H1 (cell line): ENCODE data around the gene BGN. TPM values are rescaled to one million over a fixed set of nuclear protein-coding genes. Genes with fewer than 3 reads are reported as not detected.

Experiments
- CTCF ChIA-PET: fragments of 300-600 bp; sonication (Branson Sonifier 250); formaldehyde crosslinking; loops from one replicate; lab custom pipeline; 2021; ENCODE audit not compliant: partially characterized antibody; lab: Charles Lee
- POLR2A ChIA-PET: fragments of 300-600 bp; sonication (Branson Sonifier 250); formaldehyde crosslinking; loops from one replicate; lab custom pipeline; 2021; ENCODE audit warnings: inconsistent platforms; ENCODE audit not compliant: partially characterized antibody; lab: Charles Lee
- DNase-seq, 2 experiments: peaks; one replicate each; pipeline versions ENCODE4 v3.0.0 to v3.0.0-alpha.2; 2010 to 2022; ENCODE audit warnings: low spot score in 2 of 2, low read depth in 1 of 2, mixed read lengths in 1 of 2
- FAIRE-seq: peaks from 2 replicates; lab custom pipeline; 2011; peaks lifted over from hg19 to GRCh38; lab: Jason Lieb, UNC
- H2AFZ ChIP-seq: 2 replicates; pipeline ENCODE4 v1.8.1; 2012; ENCODE audit warnings: low read length, inconsistent platforms
- H2AK5ac ChIP-seq: 2 replicates; pipeline ENCODE4 v1.6.1; 2013; ENCODE audit warnings: low read depth, low read length
- H2BK120ac ChIP-seq: replicated peaks from 2 replicates; pipeline ENCODE3; 2013; ENCODE audit warnings: low read depth, low read length, inconsistent platforms
- H2BK12ac ChIP-seq: 2 replicates; pipeline ENCODE4 v1.6.1; 2013; ENCODE audit warnings: low read depth, low read length
- H2BK15ac ChIP-seq: 2 replicates; pipeline ENCODE4 v1.6.1; 2013; ENCODE audit warnings: low read length
- H2BK20ac ChIP-seq: 2 replicates; pipeline ENCODE4 v1.6.1; 2013; ENCODE audit warnings: low read length
- H2BK5ac ChIP-seq: 2 replicates; pipeline ENCODE4 v1.6.1; 2013; ENCODE audit warnings: low read depth, low read length
- H3K14ac ChIP-seq: 2 replicates; pipeline ENCODE4 v1.6.1; 2013; ENCODE audit warnings: inconsistent platforms; ENCODE audit not compliant: insufficient read length
- H3K18ac ChIP-seq: 2 replicates; pipeline ENCODE4 v1.6.1; 2013; ENCODE audit warnings: low read length; ENCODE audit errors: extremely low read depth
- H3K23ac ChIP-seq: 2 replicates; pipeline ENCODE4 v1.6.1; 2013; ENCODE audit warnings: inconsistent platforms; ENCODE audit not compliant: insufficient read length
- H3K23me2 ChIP-seq: 2 replicates; pipeline ENCODE4 v1.6.1; 2013; ENCODE audit warnings: low read depth, low read length
- H3K27ac ChIP-seq: 2 replicates; pipeline ENCODE4 v1.6.1; 2011; ENCODE audit warnings: low read depth, low read length, inconsistent platforms
- H3K27me3 ChIP-seq, 4 experiments: replicated peaks in 1 of 4; 1 replicate in 1 of 4; 2 replicates in 3 of 4; pipeline versions ENCODE4 v1.6.1 to v1.8.1; 2011 to 2013; ENCODE audit warnings: low read length in 3 of 4, mild to moderate bottlenecking in 3 of 4, inconsistent platforms in 2 of 4, mixed read lengths in 2 of 4, moderate library complexity in 1 of 4; ENCODE audit not compliant: control insufficient read depth in 3 of 4, insufficient read depth in 3 of 4; ENCODE audit errors: extremely low read depth in 1 of 4
- H3K36me3 ChIP-seq, 4 experiments: 2 replicates each; pipeline versions ENCODE4 v1.6.1 to v1.8.1; 2011 to 2013; ENCODE audit warnings: mild to moderate bottlenecking in 4 of 4, low read length in 3 of 4, moderate library complexity in 2 of 4, control low read depth in 1 of 4, inconsistent platforms in 1 of 4; ENCODE audit not compliant: insufficient read depth in 4 of 4, control insufficient read depth in 2 of 4
- H3K4ac ChIP-seq: replicated peaks from 2 replicates; pipeline ENCODE3; 2013; ENCODE audit warnings: low read length, low read depth, mixed read lengths, inconsistent platforms; ENCODE audit not compliant: insufficient read length
- H3K4me1 ChIP-seq, 4 experiments: replicated peaks in 1 of 4; 1 replicate in 1 of 4; 2 replicates in 3 of 4; pipeline versions ENCODE4 v1.6.1 to v1.8.1; 2011 to 2013; ENCODE audit warnings: low read length in 3 of 4, inconsistent platforms in 2 of 4, mixed read lengths in 1 of 4; ENCODE audit not compliant: insufficient read depth in 4 of 4, control insufficient read depth in 3 of 4
- H3K4me2 ChIP-seq, 2 experiments: 2 replicates each; pipeline versions ENCODE4 v1.6.1 to v1.8.1; 2011 to 2013; ENCODE audit warnings: low read depth in 2 of 2, low read length in 2 of 2, control low read depth in 1 of 2, inconsistent platforms in 1 of 2, mild to moderate bottlenecking in 1 of 2; ENCODE audit not compliant: insufficient read depth in 1 of 2
- H3K4me3 ChIP-seq, 4 experiments: fragments of 200-600, 300-600 bp in 1 of 4; sonication (generic), shearing (Covaris generic), sonication (Bioruptor Twin) in 1 of 4; 2 replicates each; pipeline versions ENCODE4 v1.5.1 to v1.8.1; 2011 to 2016; ENCODE audit warnings: low read length in 4 of 4, low read depth in 3 of 4, control low read depth in 2 of 4, inconsistent platforms in 2 of 4, mild to moderate bottlenecking in 2 of 4, mixed read lengths in 1 of 4, moderate library complexity in 1 of 4; ENCODE audit not compliant: insufficient read depth in 2 of 4; ENCODE audit errors: extremely low read depth in 1 of 4
- H3K56ac ChIP-seq: replicated peaks from 2 replicates; pipeline ENCODE3; 2013; ENCODE audit warnings: low read depth, mild to moderate bottlenecking, mixed read lengths, low read length, inconsistent platforms; ENCODE audit not compliant: insufficient read length
- H3K79me1 ChIP-seq: 2 replicates; pipeline ENCODE4 v1.6.1; 2013; ENCODE audit warnings: low read depth, low read length, control low read depth
- H3K79me2 ChIP-seq, 2 experiments: 2 replicates each; pipeline versions ENCODE4 v1.6.1 to v1.8.1; 2012 to 2013; ENCODE audit warnings: low read length in 2 of 2, mild to moderate bottlenecking in 2 of 2, inconsistent platforms in 1 of 2; ENCODE audit not compliant: insufficient read depth in 2 of 2, control insufficient read depth in 1 of 2
- H3K9ac ChIP-seq, 4 experiments: replicated peaks in 1 of 4; 1 replicate in 1 of 4; 2 replicates in 3 of 4; pipeline versions ENCODE4 v1.6.1 to v1.8.1; 2011 to 2013; ENCODE audit warnings: low read depth in 3 of 4, low read length in 3 of 4, control low read depth in 2 of 4, mild to moderate bottlenecking in 2 of 4, moderate library complexity in 2 of 4, inconsistent platforms in 1 of 4; ENCODE audit errors: extremely low read depth in 1 of 4
- H3K9me3 ChIP-seq, 2 experiments: 2 replicates each; pipeline versions ENCODE4 v1.6.1 to v1.8.1; 2012 to 2013; ENCODE audit warnings: mild to moderate bottlenecking in 2 of 2, moderate library complexity in 2 of 2, control low read depth in 1 of 2, inconsistent platforms in 1 of 2, low read depth in 1 of 2, low read length in 1 of 2, mixed read lengths in 1 of 2; ENCODE audit not compliant: insufficient read depth in 2 of 2
- H4K20me1 ChIP-seq, 2 experiments: replicated peaks in 1 of 2; 2 replicates each; pipeline versions ENCODE3 to v1.8.1; 2011 to 2013; ENCODE audit warnings: inconsistent platforms in 2 of 2, low read length in 2 of 2, mild to moderate bottlenecking in 1 of 2; ENCODE audit not compliant: insufficient read depth in 2 of 2, control insufficient read depth in 1 of 2
- H4K5ac ChIP-seq: 2 replicates; pipeline ENCODE4 v1.6.1; 2013; ENCODE audit warnings: low read length, low read depth, mixed read lengths, inconsistent platforms; ENCODE audit not compliant: insufficient read length
- H4K8ac ChIP-seq: 2 replicates; pipeline ENCODE4 v1.8.0; 2013; ENCODE audit warnings: mild to moderate bottlenecking, moderate library complexity, low read length, inconsistent platforms; ENCODE audit not compliant: insufficient read depth; ENCODE audit errors: extremely low read depth
- H4K91ac ChIP-seq: replicated peaks from 2 replicates; pipeline ENCODE3; 2013; ENCODE audit warnings: low read length, mixed read lengths, inconsistent platforms; ENCODE audit not compliant: insufficient read length
- ATF2 ChIP-seq: IDR thresholded peaks from 2 replicates; pipeline ENCODE4 v1.6.1; 2012; ENCODE audit warnings: low read length, inconsistent platforms
- CBX5 ChIP-seq: fragments of 300-800, 300-1000 bp; sonication (generic); IDR thresholded peaks from 2 replicates; pipeline ENCODE4 v1.7.1; 2016; ENCODE audit warnings: antibody characterized with exemption, low read length, low read depth
- GTF2F1 ChIP-seq: IDR thresholded peaks from 2 replicates; pipeline ENCODE4 v1.6.1; 2012; ENCODE audit warnings: low read depth, low read length, improper control_type of control experiment, borderline replicate concordance
- MAX ChIP-seq: IDR thresholded peaks from 2 replicates; pipeline ENCODE4 v1.6.1; 2012; ENCODE audit warnings: inconsistent platforms
- POLR2A ChIP-seq, 2 experiments: IDR thresholded peaks; 1 replicate in 1 of 2; 2 replicates in 1 of 2; pipeline ENCODE4 v1.6.1; 2011; ENCODE audit warnings: low read depth in 2 of 2, low read length in 2 of 2, mild to moderate bottlenecking in 2 of 2; ENCODE audit errors: control extremely low read depth in 1 of 2
- RNF2 ChIP-seq: fragments of 200-900, 300-1000 bp; sonication (generic); IDR thresholded peaks from 2 replicates; pipeline ENCODE4 v1.7.1; 2016; ENCODE audit warnings: borderline replicate concordance, low read depth, mild to moderate bottlenecking, antibody characterized with exemption, low read length; ENCODE audit not compliant: poor library complexity, severe bottlenecking; ENCODE audit errors: missing control alignments
- SIX5 ChIP-seq: IDR thresholded peaks from 2 replicates; pipeline ENCODE4 v1.6.1; 2011; ENCODE audit warnings: mild to moderate bottlenecking, low read depth, low read length
- SP4 ChIP-seq: IDR thresholded peaks from 2 replicates; pipeline ENCODE4 v1.6.1; 2012; ENCODE audit warnings: low read length, inconsistent platforms
- SUZ12 ChIP-seq: fragments of 200-600 bp; sonication (generic); IDR thresholded peaks from 2 replicates; pipeline ENCODE4 v1.6.1; 2012; ENCODE audit warnings: mild to moderate bottlenecking, inconsistent platforms, low read length, moderate library complexity, mixed read lengths
- YY1 ChIP-seq: IDR thresholded peaks from 2 replicates; pipeline ENCODE4 v1.6.1; 2011; ENCODE audit warnings: low read depth, mild to moderate bottlenecking, low read length
- WGBS, 2 experiments: shearing (Covaris generic) in 1 of 2; methylation state at CpG; one replicate each; pipeline versions ENCODE4 v1.1.6 to v1.1.7; 2013 to 2015; ENCODE audit warnings: low lambda C conversion rate in 2 of 2, mixed read lengths in 2 of 2, inconsistent platforms in 1 of 2, low coverage in 1 of 2, missing lambda C conversion rate in 1 of 2; ENCODE audit not compliant: insufficient replicate concordance in 2 of 2, insufficient coverage in 1 of 2, insufficient read length in 1 of 2; ENCODE audit errors: extremely low coverage in 1 of 2, missing lambda C conversion rate in 1 of 2; 5-methylcytosine and 5-hydroxymethylcytosine counted together
- polyA plus RNA-seq, 7 experiments: library from polyadenylated mRNA; depleted of rRNA in 3 of 7; stranded (reverse) in 5 of 7; unstranded in 2 of 7; fragments of >200 nt in 5 of 7; fragments of 200-250 nt in 2 of 7; gene quantifications; 1 replicate in 5 of 7; 2 replicates in 1 of 7; 4 replicates in 1 of 7; pipeline versions ENCODE4 v1.2.1 to v1.2.3, GENCODE V29; 2011 to 2013; ENCODE audit warnings: missing spikeins in 2 of 7, mixed read lengths in 2 of 7
- total RNA-seq: library from RNA; stranded (reverse); fragmentation: NEBNext Ultra II Directional; extraction: Animal tissue kit (Norgen Biotek cat#: 25700); gene quantifications from 2 replicates; pipeline ENCODE4 v1.2.1, GENCODE V29; 2021

Gene BGN
- total and polyA plus RNA-seq, 2 of the 8 experiments (the other 6 are each of a cell fraction or from before 2014, with no cell fraction given): 1.8 to 2.4 TPM

DNA sequence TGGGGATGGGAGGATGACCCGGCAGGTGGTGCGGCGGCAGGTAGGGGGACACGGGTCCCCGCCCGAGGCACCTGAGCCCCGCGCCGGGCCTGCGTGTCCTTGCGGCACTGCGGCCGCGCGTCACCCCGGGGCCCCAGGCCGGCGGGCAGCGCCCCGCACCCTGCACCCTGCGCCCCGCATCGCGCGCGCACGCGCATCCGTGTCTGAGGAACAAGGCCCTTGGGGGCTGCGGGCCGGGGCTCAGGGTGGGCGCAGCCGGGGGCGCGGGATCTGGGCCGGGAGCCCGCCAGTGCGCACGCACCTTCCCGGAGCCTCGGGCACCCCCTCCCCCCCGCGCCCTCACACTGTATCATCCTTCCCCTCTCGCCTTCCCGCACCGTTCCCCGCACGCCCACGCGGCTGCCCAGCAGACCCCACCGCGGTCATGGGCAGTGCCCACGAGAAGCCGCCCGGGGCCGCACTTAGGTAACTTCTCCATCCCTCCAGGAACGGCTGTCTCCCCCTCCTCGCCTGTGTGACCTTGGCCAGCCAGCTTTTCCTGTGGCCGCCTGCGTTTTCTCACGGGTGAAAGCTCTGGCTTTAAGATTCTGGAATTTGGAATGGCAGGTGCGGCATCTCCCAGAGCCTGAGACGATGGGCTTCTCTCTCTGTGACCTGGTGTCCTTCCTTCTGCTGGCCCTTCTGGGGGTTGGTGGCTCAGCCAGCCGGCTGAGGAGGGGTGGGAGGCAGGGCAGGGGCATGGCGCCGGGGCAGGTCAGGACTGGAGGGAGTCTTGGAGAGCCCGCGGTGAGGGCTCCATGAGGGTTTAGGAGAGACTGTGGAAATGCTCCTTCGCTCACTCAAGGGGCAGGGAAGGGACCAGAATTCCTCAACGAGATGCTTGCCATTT lies 23.4 kb downstream of the BGN start:
- H3K79me2 ChIP-seq: no peaks in the 10 kb centered on the region
- peaks cover 0 to 5% of the 10 kb centered on the region in 2 experiments for H4K20me1 ChIP-seq
- H4K91ac ChIP-seq: no peak overlapping the region
- H2BK12ac ChIP-seq: no peak overlapping the region
- peak overlapping the region in 1 of 4 experiments; percentile 66; a peak in 1 of 7 replicates for H3K9ac ChIP-seq
- peak overlapping the region; percentile 14 to 57 (median 30); a peak in 6 of 8 replicates for H3K4me3 ChIP-seq
- no peak overlapping the region for H2BK5ac ChIP-seq
- no peaks in the 10 kb centered on the region for H3K9me3 ChIP-seq
- POLR2A ChIA-PET: no interaction called here
- H3K23me2 ChIP-seq: peaks cover 8% of the 10 kb centered on the region; the same call in 1 of the 2 replicates
- DNase-seq (no peak), FAIRE-seq (no peak)
- H3K27ac ChIP-seq: no peak overlapping the region
- H2AFZ ChIP-seq: no peak overlapping the region
- no peak overlapping the region for H3K18ac ChIP-seq
- no peak overlapping the region for H2AK5ac ChIP-seq
- no peak overlapping the region for H3K4ac ChIP-seq
- H3K79me1 ChIP-seq: no peaks in the 10 kb centered on the region
- CTCF ChIA-PET: interaction anchor here (1.2 kb wide), 1 partner anchor 12 kb away, joined by 4 read pairs; no protein-coding TSS in a partner anchor
- H3K23ac ChIP-seq: no peak overlapping the region
- no peaks in the 10 kb centered on the region for H3K36me3 ChIP-seq
- H3K4me1 ChIP-seq: peaks cover 0 to 6% (median 0%) of the 10 kb centered on the region in 4 experiments; a peak in 1 of 7 replicates
- no peak overlapping the region for H3K56ac ChIP-seq
- H3K4me2 ChIP-seq: peak overlapping the region; percentile 23 to 63
- no peak overlapping the region for H4K5ac ChIP-seq
- H2BK15ac ChIP-seq: no peak overlapping the region
- no peak overlapping the region for H4K8ac ChIP-seq
- no peak overlapping the region for H2BK120ac ChIP-seq
- WGBS, 2 experiments: 38% methylated on average over 5 of the region's 70 CpGs; no CpG with 5 or more reads in 1 of the 2 experiments
- peaks cover 19 to 31% (median 29%) of the 10 kb centered on the region in 4 experiments for H3K27me3 ChIP-seq
- H3K14ac ChIP-seq: no peak overlapping the region
- no peak overlapping the region for H2BK20ac ChIP-seq
- TF ChIP-seq SIX5 (no peak), MAX (no peak), ATF2 (no peak), GTF2F1 (no peak), SUZ12 (peak; percentile 63), RNF2 (no peak), POLR2A (IDR thresholded peaks at IDR 0.05; ENCODE audit: control extremely low read depth in 1 of 2, low read depth in 2 of 2, low read length in 2 of 2) (no peak), SP4 (no peak), YY1 (no peak), CBX5 (no peak)
